NCI-H1105 treated with DMSO at 0.1 percent for 48 hours (cell line): ENCODE results near the gene XPNPEP1.
A peak's percentile ranks its signal among the peaks of the same experiment; 100 is the strongest.

Experiments used
- DNase-seq: peaks from one replicate; lab custom pipeline; 2025; lab: John Stamatoyannopoulos, UW

Gene XPNPEP1

DNA sequence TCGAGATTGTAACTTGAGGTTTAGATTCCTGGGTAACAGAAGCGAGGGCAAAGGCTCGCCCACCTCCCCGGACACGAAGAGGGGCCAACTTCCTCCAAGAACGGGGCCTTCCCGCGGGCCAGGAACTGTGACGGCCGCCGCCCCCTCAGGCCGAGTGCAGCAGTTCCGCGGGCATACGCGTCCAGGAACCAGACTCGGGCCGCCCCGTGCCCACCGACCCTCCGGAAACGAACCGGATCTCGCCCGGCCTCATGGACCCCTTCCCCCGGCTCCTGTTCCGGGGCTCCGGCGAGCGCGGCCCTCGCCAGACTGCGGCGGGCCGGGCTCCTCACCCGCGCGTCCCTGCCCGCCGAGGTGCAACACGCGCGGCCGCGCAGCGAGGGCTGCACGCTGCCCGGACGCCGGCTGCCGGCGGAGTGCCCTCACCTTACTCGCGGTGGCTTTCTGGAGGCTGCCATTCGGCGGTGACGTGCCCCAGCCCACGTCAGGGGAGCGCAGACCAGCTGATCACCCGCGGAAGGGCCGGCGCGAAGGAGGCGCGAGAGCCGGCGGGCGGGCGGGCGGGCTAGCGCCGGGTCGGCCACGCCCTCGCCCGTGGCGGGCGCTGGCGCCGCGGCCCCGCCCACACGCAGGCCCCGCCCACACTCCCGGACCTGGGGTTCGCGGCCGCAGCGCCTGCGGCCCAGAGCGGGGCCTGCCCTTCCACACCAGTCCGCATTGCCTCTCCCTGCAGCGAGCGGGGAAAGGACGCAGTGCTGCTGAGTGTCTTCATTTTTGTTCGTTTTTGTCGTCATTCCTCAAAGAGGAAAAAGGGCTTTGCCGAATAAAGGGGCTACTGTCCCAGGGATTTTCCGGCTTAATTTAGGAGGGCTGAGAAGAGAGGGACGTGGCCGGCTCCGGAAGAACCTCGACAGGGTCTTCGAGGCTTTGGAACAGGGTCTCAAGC, at the start of gene XPNPEP1:
Gene XPNPEP1, minus strand, starts transcription at position 536 of the 946 bp plus-strand sequence. Its CDS starts 78 bp downstream, at position 458.
- DNase-seq: peak; percentile 63

DNA sequence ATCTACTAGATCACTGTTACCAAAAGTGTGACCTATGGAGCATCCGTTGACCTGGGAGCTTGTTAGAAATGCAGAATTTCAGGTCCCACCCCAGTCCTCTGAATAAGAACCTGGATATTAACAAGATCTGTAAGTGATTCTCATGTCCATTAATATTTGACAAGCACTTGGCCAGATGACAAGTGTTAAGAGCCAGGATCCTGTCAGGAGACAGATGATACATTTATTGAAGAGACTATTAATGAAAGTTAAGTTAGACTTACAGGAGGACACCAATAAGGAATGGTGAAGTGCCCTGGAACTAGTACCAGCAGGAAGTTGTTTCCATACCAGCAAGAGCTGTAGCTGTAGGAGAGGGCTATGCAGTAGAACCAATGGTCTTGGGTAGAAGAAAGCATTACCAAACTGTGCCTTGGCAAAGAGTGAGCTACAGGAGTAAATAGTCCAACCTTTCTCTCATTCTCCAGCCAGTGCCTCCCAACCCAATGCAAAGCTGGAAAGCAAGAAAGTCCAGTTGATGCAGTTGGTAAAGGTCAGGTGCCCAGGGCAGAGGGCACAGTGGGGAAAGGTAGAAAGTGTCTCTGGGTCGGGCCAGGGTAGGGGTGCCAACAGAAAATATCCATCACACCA, 49.2 kb upstream of the XPNPEP1 start:
- no peak for DNase-seq

- no peak for DNase-seq
These were observed 48.3 kb upstream of the XPNPEP1 start for GRCh38 chr10:109971634-109972033.

DNA sequence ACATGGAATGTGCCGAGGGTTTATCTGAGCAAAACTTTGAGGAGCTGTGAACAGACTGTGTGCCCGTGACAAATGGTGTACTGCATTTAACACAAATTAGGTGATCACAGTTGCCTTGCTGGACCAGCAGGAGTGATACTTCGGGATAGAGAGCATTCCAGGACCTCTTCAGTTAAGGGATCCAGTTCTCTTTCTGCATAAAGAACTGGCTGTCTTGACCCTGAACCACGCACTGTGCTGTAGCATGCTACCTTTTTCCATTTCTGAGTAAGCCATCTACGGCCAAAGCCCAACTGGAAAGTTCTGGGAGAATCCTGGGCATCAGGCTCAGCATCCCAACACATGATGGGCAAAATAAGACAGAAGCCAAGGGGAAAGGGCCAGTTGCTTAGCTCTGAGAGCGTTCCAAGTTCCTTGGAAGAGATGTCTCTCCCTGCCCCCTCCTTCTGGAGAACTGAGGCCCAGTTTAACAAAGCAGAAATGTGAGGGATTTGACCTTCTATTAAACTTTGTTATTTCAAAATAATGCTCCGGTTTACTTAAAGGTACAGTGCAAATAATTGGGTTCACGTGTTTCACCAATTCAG, 46.5 kb upstream of the XPNPEP1 start:
- DNase-seq: no peak

DNA sequence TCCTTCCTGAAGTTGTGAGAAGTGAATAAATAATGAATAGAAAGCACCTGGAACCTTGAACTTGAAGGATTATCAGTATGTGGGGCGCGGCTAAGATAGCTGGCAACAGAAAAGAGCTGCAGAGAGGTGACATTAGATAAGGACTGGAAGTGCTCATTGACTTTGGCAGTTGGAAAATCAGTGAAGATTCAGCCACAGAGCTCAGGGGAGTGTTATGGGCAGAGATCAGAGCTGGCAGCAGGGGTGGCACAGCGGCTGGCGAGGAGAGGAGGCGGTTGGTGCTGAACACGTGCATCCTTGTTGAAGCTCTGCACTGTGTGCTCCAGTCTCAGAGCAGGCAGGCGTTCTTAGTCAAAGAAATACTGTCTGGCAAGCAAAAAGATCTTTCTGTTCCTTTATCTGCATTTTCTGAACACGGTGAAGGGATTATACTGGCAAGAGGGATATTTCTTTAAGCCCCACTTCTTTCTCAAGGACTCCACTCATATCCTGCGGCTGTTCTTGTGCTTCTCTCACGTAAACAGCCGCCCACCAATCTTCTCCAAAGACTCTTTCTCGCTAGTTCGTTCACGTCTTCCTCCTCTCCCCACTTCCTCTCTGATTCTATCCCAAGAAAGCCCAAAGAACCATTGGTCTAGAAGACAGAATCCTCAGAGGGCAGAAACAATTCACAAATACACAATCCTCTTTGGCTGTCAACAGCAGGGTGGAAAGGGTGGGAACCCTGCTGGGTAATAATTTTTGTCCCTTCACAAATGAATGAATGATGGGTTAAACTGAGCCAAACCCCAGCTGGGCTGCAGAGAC, 45.8 kb upstream of the XPNPEP1 start:
- DNase-seq: no peak

GRCh38 chr10:109967739-109968088, 44.4 kb upstream of the XPNPEP1 start:
- DNase-seq: no peak

DNA sequence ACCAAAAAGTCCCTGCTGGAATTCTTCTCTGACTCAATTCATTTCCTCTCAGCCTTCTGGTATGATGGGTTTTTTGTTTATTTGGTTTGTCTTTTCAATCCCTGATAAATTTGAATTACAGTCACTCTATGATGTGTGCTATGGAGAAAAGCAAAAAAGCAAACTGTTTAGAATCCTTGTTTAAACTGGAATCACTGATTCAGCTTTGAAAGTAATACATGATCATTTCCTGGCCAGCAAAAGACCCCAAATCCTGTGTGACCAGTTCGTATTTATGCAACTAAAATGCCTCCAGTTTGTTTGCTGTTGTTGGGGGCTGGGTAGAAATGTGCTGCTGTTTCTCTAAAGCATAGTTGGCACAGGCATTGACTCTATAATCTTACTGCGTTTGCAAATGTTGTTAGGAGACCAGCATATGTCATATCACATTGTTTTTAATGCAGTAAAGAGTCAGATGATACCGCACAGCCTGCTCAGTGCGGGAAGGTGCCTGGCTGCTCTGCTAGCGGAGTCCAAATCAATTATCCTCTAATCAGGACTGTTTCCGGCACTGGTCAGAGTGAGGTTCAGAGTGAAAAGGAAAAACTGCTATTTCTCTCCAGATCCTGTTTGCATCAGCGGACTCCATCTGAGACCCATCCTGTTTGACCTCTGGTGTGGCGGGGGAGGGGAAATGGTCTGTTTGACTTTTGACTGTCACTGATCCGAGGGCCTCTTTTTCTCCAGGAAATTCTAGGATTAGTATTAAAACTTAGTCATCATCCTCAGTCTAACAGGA, 43.8 kb upstream of the XPNPEP1 start:
- no peak for DNase-seq

DNA sequence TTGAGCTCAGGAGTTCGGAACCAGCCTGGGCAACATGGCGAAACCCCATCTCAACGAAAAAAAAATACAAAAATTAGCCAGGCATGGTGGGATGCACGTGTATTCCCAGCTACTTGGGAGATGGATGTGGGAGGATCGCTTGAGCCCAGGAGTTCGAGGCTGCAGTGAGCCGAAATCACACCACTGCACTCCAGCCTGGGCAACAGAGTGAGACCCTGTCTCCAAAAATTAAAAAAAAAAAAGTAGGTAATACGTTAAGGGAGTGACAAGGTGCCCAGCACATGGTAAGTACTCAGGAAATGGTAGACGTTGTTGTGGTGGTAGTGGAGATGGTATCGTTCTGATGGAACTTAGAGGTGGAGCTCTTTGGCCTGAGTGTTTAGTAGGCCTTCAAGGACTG, 41.0 kb upstream of the XPNPEP1 start:
- no peak for DNase-seq

DNA sequence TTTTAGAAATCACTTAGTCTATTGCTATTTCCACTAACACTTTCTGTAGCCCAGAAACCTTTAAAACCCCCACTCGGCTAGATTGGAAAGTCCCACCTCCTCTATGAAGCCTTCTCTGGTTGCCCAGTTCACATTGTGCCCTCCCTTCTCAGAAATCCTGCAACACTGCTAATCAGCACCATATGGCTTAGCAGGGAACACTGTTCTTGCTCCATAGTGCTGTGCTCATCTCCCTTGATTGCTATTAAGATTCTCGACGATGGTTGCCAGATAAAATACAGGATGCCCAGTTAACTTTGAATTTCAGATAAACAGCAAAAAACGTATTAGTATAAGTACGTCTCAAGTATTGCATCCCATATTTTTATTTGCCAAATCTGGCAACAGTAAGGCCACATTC, 40.1 kb upstream of the XPNPEP1 start:
- no peak for DNase-seq

DNA sequence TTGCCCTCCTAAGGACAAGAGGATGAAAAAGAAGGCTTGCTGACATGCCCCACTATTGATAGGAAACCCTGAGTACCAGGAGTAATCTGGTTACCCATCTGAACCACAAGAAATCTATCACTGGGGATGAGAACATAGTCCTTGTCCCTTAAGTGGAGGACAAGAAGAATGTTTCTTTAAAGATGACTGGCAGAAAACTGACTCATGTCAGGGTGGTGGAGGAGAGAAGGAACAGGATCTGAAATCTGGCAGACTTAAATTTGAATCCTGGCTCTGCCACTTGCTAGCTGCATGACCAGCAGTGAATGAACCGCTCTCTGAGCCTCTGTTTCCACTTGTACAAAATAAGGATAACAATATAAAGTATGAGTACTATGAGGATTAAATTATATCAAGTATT, 38.9 kb upstream of the XPNPEP1 start:
- no peak for DNase-seq

DNA sequence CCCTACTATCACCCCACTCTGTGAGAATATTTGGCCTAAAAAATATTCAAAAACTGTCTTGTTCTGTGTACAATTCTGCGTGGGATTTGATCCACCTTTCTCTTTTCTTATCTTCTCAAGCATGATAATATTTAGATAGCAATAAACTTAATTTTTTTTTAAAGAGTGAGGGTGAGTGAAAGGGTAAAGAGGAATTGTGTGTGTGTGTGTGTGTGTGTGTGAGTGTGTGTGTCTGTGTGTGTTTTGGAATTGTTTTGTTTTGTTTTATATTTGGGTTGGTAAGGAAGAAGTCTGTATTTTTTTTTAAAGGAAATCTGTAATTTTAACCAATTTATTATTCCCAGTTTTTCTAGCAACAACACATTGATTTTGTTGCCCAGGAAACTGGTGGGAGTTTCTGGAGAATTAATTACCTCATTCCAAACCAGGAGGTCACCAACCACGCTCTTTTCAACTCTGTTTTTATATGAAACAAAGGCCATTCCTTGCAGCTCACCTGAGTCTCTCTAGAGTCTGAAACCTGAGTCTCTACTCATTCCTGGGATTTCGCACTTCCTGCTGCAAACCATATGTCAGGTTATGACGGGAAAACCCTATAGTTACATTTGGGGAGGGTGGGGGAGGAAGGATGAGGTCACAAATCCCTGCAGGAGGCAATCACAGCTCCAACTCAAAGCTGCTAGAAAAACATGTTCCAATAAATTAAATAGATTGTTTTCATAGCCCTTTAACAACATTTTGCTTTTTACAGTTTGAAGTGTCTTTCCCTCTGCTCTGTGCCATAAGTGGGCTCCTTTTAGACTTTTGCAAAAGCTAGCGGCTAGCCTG, 38.1 kb upstream of the XPNPEP1 start:
- DNase-seq: no peak

DNA sequence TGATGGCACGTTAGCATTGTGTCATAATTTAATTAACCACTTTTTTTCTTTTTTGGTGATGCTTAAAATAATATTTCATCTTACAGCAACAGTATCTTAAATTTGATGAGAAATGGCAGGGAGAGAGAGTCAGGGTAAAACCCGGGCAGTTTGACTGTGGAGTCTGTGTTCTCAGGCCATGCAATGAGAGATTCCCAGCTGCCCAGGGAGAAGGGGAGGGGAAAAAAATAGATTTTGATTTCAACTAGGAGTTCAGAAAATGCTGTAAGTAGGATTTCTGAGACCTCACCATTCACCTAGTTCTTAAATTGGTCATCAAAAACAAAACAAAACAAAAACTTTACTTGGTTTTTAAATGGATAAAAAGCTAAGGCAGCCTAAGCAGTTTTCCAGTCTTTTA, 37.4 kb upstream of the XPNPEP1 start:
- no peak for DNase-seq

DNA sequence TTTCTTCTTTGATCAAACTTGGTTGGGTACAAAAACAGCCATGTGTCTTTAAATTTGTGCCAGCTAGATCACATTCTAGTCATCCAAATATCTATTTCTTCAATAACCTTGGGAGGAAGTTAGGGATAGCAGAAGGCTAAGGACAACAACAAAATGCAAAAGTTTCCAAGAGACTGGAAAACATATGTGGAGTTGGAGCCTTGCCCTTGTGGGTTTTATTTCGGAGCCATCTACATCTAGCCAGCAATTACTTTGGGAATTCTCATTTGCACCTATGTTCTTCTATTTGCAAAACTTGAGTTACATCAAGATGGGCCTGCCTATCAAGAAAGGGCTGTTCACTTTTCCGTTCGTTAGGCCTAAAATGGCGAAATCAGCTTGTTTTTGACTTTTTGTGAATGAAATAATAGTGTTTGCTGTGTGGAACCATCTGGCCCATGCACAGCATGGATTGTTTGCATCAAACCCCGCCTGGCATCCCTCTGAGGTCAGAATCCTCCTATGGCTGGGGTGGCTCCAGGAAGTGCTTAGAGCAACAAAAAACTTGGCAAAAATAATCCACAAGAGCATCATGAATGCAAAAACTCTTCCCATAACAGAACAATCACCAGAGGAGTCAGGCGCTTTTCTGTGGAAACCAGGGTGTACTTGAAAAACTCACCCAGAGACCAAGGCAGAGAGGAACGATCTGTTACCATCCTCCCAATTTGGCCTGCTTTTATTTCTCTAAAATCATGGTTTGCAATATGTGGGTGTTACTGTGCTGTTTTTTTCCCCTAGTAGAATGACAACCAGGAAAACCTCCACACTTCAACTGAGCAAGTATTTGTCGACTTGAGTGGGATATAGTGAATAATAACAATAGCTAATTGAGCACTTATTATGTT, 36.2 kb upstream of the XPNPEP1 start:
- DNase-seq: no peak

DNA sequence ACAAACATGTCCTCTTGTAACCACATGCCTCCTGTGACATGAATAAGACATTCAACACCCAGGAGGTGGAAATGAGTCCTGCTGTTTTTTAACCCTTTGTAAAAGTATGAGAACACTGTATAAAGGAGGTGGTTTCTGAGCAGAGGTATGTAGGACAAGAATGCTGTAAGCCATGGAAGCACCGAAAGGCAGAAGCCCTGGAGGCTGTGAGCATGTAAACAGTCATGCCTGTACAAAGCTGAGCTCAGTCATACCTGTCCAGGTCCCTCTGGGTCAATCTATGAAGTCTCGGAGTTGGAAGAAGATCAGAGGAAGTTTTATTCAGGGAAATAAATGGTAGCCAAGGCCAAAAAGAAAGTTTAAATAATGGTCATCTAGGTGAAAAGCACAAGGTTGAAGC, 34.7 kb upstream of the XPNPEP1 start:
- no peak for DNase-seq

DNA sequence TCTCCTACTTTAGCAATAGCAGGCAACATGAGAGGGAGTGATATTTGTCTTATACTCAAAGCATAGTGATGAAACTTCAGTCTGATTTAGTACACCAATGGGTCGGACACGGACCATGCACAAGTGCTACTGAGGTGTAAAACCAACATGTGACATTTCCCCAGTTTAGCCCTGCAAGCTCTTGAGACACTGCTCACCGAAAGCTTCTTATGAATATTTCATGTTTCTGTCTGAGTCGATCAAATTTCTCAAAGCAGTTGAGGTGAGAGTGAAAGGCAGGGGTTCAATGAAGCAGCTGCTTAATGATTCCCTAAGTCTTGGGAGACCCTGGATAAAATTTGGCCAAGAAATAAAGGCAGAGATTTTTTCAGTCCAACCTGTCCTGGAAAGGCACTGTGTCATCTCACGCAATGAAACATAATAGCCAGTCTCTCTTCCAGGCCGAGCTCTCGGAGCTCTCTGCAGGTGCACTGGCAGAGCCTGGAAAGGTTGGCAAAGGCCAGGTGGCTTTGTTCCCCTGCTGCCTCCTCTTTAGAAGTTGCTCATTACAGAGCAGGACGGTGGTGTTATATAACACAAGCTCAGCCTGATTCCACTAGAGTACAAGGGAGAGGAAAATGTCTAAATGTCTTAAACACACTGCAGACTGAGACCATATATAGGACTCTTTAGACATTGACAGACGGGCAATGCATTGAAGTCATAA, 33.9 kb upstream of the XPNPEP1 start:
- peak; percentile 6 for DNase-seq

DNA sequence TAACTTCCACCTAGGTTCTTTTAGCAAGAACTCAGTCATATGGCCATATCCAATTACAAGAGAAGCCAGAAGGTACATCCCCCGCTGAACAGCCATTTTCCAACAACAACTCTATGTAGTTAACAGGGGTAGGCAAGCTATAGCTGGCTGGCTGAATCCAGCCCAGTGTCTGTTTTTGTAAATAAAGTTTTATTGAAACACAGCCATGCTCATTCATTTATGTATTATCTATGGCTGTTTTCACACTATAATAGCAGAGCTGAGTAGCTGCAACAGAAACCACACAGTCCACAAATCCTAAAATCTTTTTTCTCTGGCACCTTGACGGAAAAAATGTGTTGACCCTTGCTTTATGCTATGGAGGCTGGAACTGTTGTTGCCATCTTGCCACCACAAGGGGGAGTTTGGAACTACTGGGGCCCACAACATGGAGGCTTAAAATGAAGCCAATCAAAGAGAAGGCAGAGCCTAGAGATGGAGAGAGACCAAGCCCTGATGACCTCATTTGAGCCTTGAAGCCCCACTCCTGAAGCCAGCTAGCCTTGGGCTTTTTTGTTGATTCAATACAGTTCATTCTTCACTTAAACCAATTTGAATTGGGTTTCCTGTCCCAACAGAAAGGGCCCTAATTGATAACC, 33.3 kb upstream of the XPNPEP1 start:
- no peak for DNase-seq

GRCh38 chr10:109953766-109954165, 30.5 kb upstream of the XPNPEP1 start:
- no peak for DNase-seq

DNA sequence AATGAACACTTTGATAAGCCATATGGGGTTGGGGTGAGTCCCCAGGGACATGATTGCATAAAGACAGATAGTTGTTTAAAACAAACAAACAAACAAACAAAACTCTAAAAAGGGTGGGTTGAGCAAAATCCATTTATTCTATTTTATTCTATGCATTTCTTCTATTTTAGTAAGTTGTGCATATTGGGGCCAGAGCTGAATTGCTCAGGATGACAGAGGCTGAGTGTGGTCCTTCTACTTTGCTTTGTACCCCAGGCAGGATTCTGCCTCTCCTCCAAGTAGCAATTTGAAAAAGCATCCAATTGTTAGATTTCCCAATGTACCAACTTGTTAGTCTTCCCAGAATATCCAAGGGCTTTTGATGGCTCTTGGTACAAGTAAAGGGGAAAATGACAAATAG, 29.2 kb upstream of the XPNPEP1 start:
- no peak for DNase-seq
